Activated CD4-positive, alpha-beta memory T cell treated with anti-CD3 and anti-CD28 coated beads for 36 hours (primary cell): ENCODE data around the gene SMCO4. TPM values are rescaled to one million over a fixed set of nuclear protein-coding genes. Genes with fewer than 3 reads are reported as not detected.
A peak's percentile ranks its signal among the peaks of the same experiment; 100 is the strongest.

ENCODE experiments used
- CTCF ChIA-PET: fragments of 350-600 bp; sonication (Branson Sonifier 250); formaldehyde crosslinking; loops from one replicate; lab custom pipeline; 2021; ENCODE audit warnings: antibody characterized with exemption, inconsistent platforms; lab: Charles Lee
- POLR2A ChIA-PET: fragments of 350-600 bp; sonication (Branson Sonifier 250); formaldehyde crosslinking; loops from one replicate; lab custom pipeline; 2021; ENCODE audit warnings: antibody characterized with exemption; lab: Charles Lee
- DNase-seq: peaks from one replicate; pipeline ENCODE4 v3.0.0-alpha.2; 2020
- H3K27ac Mint-ChIP-seq: one replicate; pipeline ENCODE4 v1.8.0; 2021; ENCODE audit warnings: mixed read lengths
- H3K27me3 Mint-ChIP-seq: one replicate; pipeline ENCODE4 v1.8.0; 2021; ENCODE audit warnings: mixed read lengths
- H3K36me3 Mint-ChIP-seq: one replicate; pipeline ENCODE4 v1.8.0; 2021; ENCODE audit warnings: mixed read lengths
- H3K4me1 Mint-ChIP-seq: one replicate; pipeline ENCODE4 v1.8.0; 2021; ENCODE audit warnings: low read depth, mixed read lengths
- H3K4me3 Mint-ChIP-seq: one replicate; pipeline ENCODE4 v1.8.0; 2021; ENCODE audit warnings: mild to moderate bottlenecking, mixed read lengths
- H3K9me3 Mint-ChIP-seq: one replicate; pipeline ENCODE4 v1.8.0; 2021; ENCODE audit warnings: mixed read lengths
- intact Hi-C: fragments of 100-400 bp; cut with micrococcal nuclease; formaldehyde crosslinking; loops from one replicate; pipeline ENCODE4 v1.15.1; 2023
- total RNA-seq, 2 experiments: library from RNA; stranded (reverse); gene quantifications; one replicate each; pipeline ENCODE4 v1.2.3, GENCODE V29; 2021

Gene SMCO4
- total RNA-seq, 2 experiments from 2014 or later: 40.9 to 41.2 TPM

- H3K27ac Mint-ChIP-seq: no peak overlapping the region
- H3K4me3 Mint-ChIP-seq: no peak overlapping the region
- no peak for DNase-seq
- ChIA-PET CTCF (no interaction called here), POLR2A (no interaction called here)
- intact Hi-C loops: no loop called here
- no peaks in the 10 kb centered on the region for H3K9me3 Mint-ChIP-seq
- H3K27me3 Mint-ChIP-seq: peaks cover 20% of the 10 kb centered on the region
- H3K4me1 Mint-ChIP-seq: no peaks in the 10 kb centered on the region
- H3K36me3 Mint-ChIP-seq: no peaks in the 10 kb centered on the region
Observed at GRCh38 chr11:93552874-93553273, 9.7 kb upstream of the SMCO4 start.

GRCh38 chr11:93549976-93550375, 6.8 kb upstream of the SMCO4 start:
- Mint-ChIP-seq H3K36me3 (no peaks in the 10 kb centered on the region), H3K27ac (no peak overlapping the region), H3K27me3 (peaks cover 12% of the 10 kb centered on the region), H3K9me3 (no peaks in the 10 kb centered on the region), H3K4me3 (no peak overlapping the region), H3K4me1 (peaks cover 3% of the 10 kb centered on the region)
- DNase-seq: no peak
- POLR2A ChIA-PET: no interaction called here
- CTCF ChIA-PET: no interaction called here
- intact Hi-C loops: loop anchor here (10.0 kb wide), 1 partner anchor 495 kb away; no protein-coding TSS in a partner anchor

GRCh38 chr11:93548679-93549319, 5.6 kb upstream of the SMCO4 start:
- intact Hi-C loops: loop anchor here (10.0 kb wide), 1 partner anchor 494 kb away; no protein-coding TSS in a partner anchor
- CTCF ChIA-PET: no interaction called here

GRCh38 chr11:93547773-93548172, 4.6 kb upstream of the SMCO4 start:
- no peak overlapping the region for H3K4me3 Mint-ChIP-seq
- ChIA-PET POLR2A (no interaction called here), CTCF (no interaction called here)
- peaks cover 17% of the 10 kb centered on the region for H3K4me1 Mint-ChIP-seq
- no peaks in the 10 kb centered on the region for H3K9me3 Mint-ChIP-seq
- H3K27ac Mint-ChIP-seq: no peak overlapping the region
- intact Hi-C loops: loop anchor here (10.0 kb wide), 1 partner anchor 493 kb away; no protein-coding TSS in a partner anchor
- H3K27me3 Mint-ChIP-seq: peaks cover 5% of the 10 kb centered on the region
- H3K36me3 Mint-ChIP-seq: no peaks in the 10 kb centered on the region
- no peak for DNase-seq

More at GRCh38 chr11:93548679-93549319, 5.6 kb upstream of the SMCO4 start:
- Mint-ChIP-seq H3K27ac (no peak overlapping the region), H3K4me3 (no peak overlapping the region), H3K36me3 (no peaks in the 10 kb centered on the region), H3K9me3 (no peaks in the 10 kb centered on the region), H3K27me3 (peaks cover 6% of the 10 kb centered on the region), H3K4me1 (peaks cover 14% of the 10 kb centered on the region)
- DNase-seq: no peak
- POLR2A ChIA-PET: no interaction called here

- Mint-ChIP-seq H3K9me3 (no peaks in the 10 kb centered on the region), H3K36me3 (no peaks in the 10 kb centered on the region), H3K4me1 (peaks cover 21% of the 10 kb centered on the region), H3K27me3 (peaks cover 4% of the 10 kb centered on the region), H3K4me3 (no peak overlapping the region), H3K27ac (no peak overlapping the region)
- CTCF ChIA-PET: no interaction called here
- DNase-seq: no peak
- POLR2A ChIA-PET: no interaction called here
- intact Hi-C loops: loop anchor here (10.0 kb wide), 1 partner anchor 492 kb away; no protein-coding TSS in a partner anchor
Observed at GRCh38 chr11:93547028-93547427, 3.8 kb upstream of the SMCO4 start.

GRCh38 chr11:93545566-93545965, 2.4 kb upstream of the SMCO4 start:
- H3K9me3 Mint-ChIP-seq: no peaks in the 10 kb centered on the region
- intact Hi-C loops: loop anchor here (10.0 kb wide), 1 partner anchor 491 kb away; no protein-coding TSS in a partner anchor
- H3K27ac Mint-ChIP-seq: peak overlapping the region; percentile 30
- no peaks in the 10 kb centered on the region for H3K27me3 Mint-ChIP-seq
- POLR2A ChIA-PET: interaction anchor here (1.0 kb wide), 1 partner anchor 14 kb away, joined by 4 read pairs; no protein-coding TSS in a partner anchor
- H3K36me3 Mint-ChIP-seq: no peaks in the 10 kb centered on the region
- H3K4me3 Mint-ChIP-seq: no peak overlapping the region
- CTCF ChIA-PET: interaction anchor here (1.7 kb wide), 1 partner anchor 311 kb away, joined by 9 read pairs; no protein-coding TSS in a partner anchor
- peak; percentile 46 for DNase-seq
- H3K4me1 Mint-ChIP-seq: peaks cover 33% of the 10 kb centered on the region

GRCh38 chr11:93542811-93543229, 371 bp downstream of the SMCO4 start:
- H3K4me1 Mint-ChIP-seq: peaks cover 36% of the 10 kb centered on the region
- H3K36me3 Mint-ChIP-seq: no peaks in the 10 kb centered on the region
- H3K27me3 Mint-ChIP-seq: no peaks in the 10 kb centered on the region
- peak; percentile 40 for DNase-seq
- no peaks in the 10 kb centered on the region for H3K9me3 Mint-ChIP-seq
- H3K27ac Mint-ChIP-seq: peak overlapping the region; percentile 85
- POLR2A ChIA-PET: interaction anchor here (0.9 to 1.7 kb wide), 5 partner anchors 11 to 195 kb away, joined by 3 to 11 read pairs (median 3); no protein-coding TSS in a partner anchor
- CTCF ChIA-PET: interaction anchor here (1.0 to 3.9 kb wide), 4 partner anchors 12 to 307 kb away, joined by 3 to 22 read pairs (median 12); no protein-coding TSS in a partner anchor
- peak overlapping the region; percentile 81 for H3K4me3 Mint-ChIP-seq
- intact Hi-C loops: loop anchor here (1.0 to 10.0 kb wide), 10 partner anchors 11 to 586 kb away; partner anchors contain the start of genes C11orf54, CEP295, PANX1 and SLC36A4

GRCh38 chr11:93541884-93542810, 1.0 kb downstream of the SMCO4 start:
- POLR2A ChIA-PET: interaction anchor here (0.7 to 1.7 kb wide), 6 partner anchors 10 to 196 kb away, joined by 3 to 11 read pairs (median 3); no protein-coding TSS in a partner anchor
- Mint-ChIP-seq H3K4me1 (peaks cover 43% of the 10 kb centered on the region), H3K9me3 (no peaks in the 10 kb centered on the region)

GRCh38 chr11:93540896-93541553, 2.2 kb downstream of the SMCO4 start:
- no peaks in the 10 kb centered on the region for H3K9me3 Mint-ChIP-seq
- H3K36me3 Mint-ChIP-seq: no peaks in the 10 kb centered on the region
- intact Hi-C loops: loop anchor here (5.0 to 10.0 kb wide), 2 partner anchors 214 to 486 kb away; no protein-coding TSS in a partner anchor
- H3K4me1 Mint-ChIP-seq: peaks cover 53% of the 10 kb centered on the region
- DNase-seq: no peak
- no peaks in the 10 kb centered on the region for H3K27me3 Mint-ChIP-seq
- POLR2A ChIA-PET: no interaction called here
- CTCF ChIA-PET: interaction anchor here (0.7 to 3.9 kb wide), 5 partner anchors 10 to 306 kb away, joined by 3 to 22 read pairs (median 5); no protein-coding TSS in a partner anchor
- no peak overlapping the region for H3K4me3 Mint-ChIP-seq
- H3K27ac Mint-ChIP-seq: no peak overlapping the region

More at GRCh38 chr11:93541884-93542810, 1.0 kb downstream of the SMCO4 start:
- Mint-ChIP-seq H3K4me3 (peak overlapping the region; percentile 81), H3K36me3 (no peaks in the 10 kb centered on the region), H3K27ac (peak overlapping the region; percentile 85), H3K27me3 (no peaks in the 10 kb centered on the region)
- CTCF ChIA-PET: interaction anchor here (0.7 to 3.9 kb wide), 7 partner anchors 11 to 307 kb away, joined by 3 to 22 read pairs (median 5); no protein-coding TSS in a partner anchor
- intact Hi-C loops: loop anchor here (1.0 to 10.0 kb wide), 10 partner anchors 10 to 587 kb away; partner anchors contain the start of genes C11orf54, CEP295, PANX1 and SLC36A4
- DNase-seq: peak; percentile 68

- H3K4me3 Mint-ChIP-seq: no peak overlapping the region
- no peaks in the 10 kb centered on the region for H3K27me3 Mint-ChIP-seq
- ChIA-PET CTCF (interaction anchor here (1.5 to 3.9 kb wide), 2 partner anchors 74 to 305 kb away, joined by 3 to 20 read pairs; no protein-coding TSS in a partner anchor), POLR2A (no interaction called here)
- DNase-seq: no peak
- intact Hi-C loops: loop anchor here (5.0 to 10.0 kb wide), 2 partner anchors 213 to 486 kb away; no protein-coding TSS in a partner anchor
- H3K36me3 Mint-ChIP-seq: no peaks in the 10 kb centered on the region
- H3K27ac Mint-ChIP-seq: no peak overlapping the region
- H3K4me1 Mint-ChIP-seq: peaks cover 57% of the 10 kb centered on the region
- no peaks in the 10 kb centered on the region for H3K9me3 Mint-ChIP-seq
Observed at GRCh38 chr11:93540337-93540736, 2.9 kb downstream of the SMCO4 start.

GRCh38 chr11:93537767-93538261, 5.4 kb downstream of the SMCO4 start:
- Mint-ChIP-seq H3K4me1 (peaks cover 50% of the 10 kb centered on the region), H3K9me3 (no peaks in the 10 kb centered on the region), H3K27ac (no peak overlapping the region), H3K4me3 (no peak overlapping the region), H3K27me3 (no peaks in the 10 kb centered on the region), H3K36me3 (no peaks in the 10 kb centered on the region)
- DNase-seq: no peak
- ChIA-PET CTCF (no interaction called here), POLR2A (no interaction called here)
- intact Hi-C loops: no loop called here
